Loucy (cell line): ENCODE data around the gene ADARB2.

ENCODE experiments used
- EZH2phosphoT487 ChIP-seq: fragments of 200-600 bp; IDR thresholded peaks from 2 replicates; pipeline ENCODE4 v1.6.1; 2018; ENCODE audit warnings: antibody characterized with exemption, mild to moderate bottlenecking, moderate library complexity, borderline replicate concordance
- TF ChIP-seq, protein P1 (sequence below): fragments of 200-600 bp; sonication (generic); conservative IDR thresholded peaks from 2 replicates; pipeline ENCODE4 v1.5.1; 2014; ENCODE audit warnings: mild to moderate bottlenecking, antibody characterized with exemption, low read length

DNA sequence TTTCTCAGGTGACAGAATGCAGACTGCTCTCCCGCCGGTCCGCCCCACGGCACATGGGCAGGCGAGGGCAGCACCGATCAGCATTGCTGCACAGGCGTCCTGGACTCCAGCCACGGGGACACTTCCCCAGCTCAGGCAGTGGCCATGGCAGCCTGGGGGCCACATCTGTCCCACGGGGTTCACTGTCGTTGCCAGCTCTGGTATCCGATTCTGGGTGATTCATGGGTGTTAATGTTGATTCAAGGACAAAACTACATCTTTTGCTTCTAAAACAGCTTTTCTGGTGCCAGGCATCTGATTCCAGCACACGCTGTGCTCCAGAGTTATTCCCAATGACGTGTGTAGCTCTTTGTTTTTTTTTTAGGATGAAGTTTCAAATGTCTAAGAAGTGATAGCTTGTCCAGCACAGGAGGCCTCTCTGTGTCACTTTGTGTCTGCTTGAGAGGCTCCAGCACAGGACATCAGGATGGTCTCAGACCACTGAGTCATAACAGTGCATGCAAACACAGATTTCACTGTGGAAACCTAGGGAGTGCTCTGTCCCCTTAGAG, 463.1 kb downstream of the ADARB2 start:
- TF ChIP-seq, protein P1, sequence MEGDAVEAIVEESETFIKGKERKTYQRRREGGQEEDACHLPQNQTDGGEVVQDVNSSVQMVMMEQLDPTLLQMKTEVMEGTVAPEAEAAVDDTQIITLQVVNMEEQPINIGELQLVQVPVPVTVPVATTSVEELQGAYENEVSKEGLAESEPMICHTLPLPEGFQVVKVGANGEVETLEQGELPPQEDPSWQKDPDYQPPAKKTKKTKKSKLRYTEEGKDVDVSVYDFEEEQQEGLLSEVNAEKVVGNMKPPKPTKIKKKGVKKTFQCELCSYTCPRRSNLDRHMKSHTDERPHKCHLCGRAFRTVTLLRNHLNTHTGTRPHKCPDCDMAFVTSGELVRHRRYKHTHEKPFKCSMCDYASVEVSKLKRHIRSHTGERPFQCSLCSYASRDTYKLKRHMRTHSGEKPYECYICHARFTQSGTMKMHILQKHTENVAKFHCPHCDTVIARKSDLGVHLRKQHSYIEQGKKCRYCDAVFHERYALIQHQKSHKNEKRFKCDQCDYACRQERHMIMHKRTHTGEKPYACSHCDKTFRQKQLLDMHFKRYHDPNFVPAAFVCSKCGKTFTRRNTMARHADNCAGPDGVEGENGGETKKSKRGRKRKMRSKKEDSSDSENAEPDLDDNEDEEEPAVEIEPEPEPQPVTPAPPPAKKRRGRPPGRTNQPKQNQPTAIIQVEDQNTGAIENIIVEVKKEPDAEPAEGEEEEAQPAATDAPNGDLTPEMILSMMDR, result no peak
- TF ChIP-seq EZH2phosphoT487, result no peak
